K562 (cell line): ENCODE results near the gene KRAS. TPM values are rescaled to one million over a fixed set of nuclear protein-coding genes. Genes with fewer than 3 reads are reported as not detected.

Source experiments
- ATAC-seq: fragments of 200-7000 bp; cut with Tn5 transposase; 3 replicates; pipeline ENCODE4 v1.9.1; 2020; ENCODE audit warnings: moderate library complexity
- BruUV-seq: library from RNA; stranded (reverse); fragments of 400-500 nt; replicated peaks from 2 replicates; lab custom pipeline; 2021; lab: Mats Ljungman, UMichigan
- CTCF ChIA-PET: fragments of 300-600 bp; formaldehyde crosslinking; extraction: SDS; loops from one replicate; lab custom pipeline; 2021; ENCODE audit warnings: low intra/inter-chr PET ratio; lab: Yijun Ruan, JAX
- POLR2A ChIA-PET: fragments of 300-600, 350-650 bp; sonication (Branson Sonifier 250); formaldehyde crosslinking; extraction: SDS; loops from one replicate; lab custom pipeline; 2021; ENCODE audit warnings: antibody characterized with exemption, inconsistent platforms; lab: Yijun Ruan, JAX
- DNase-seq, 4 experiments: peaks; one replicate each; pipeline versions ENCODE4 v3.0.0 to v3.0.0-alpha.2; 2011 to 2018; ENCODE audit warnings: low spot score in 3 of 4, mixed read lengths in 3 of 4; ENCODE audit errors: extremely low read depth in 1 of 4
- FAIRE-seq: peaks from 2 replicates; lab custom pipeline; 2011; peaks lifted over from hg19 to GRCh38; lab: Jason Lieb, UNC
- H2AFZ ChIP-seq: 2 replicates; pipeline ENCODE4 v1.6.0; 2011; ENCODE audit warnings: low read depth, low read length, control low read depth, inconsistent platforms
- H3K27ac ChIP-seq: fragments of 200-600 bp; 3 replicates; pipeline ENCODE4 v1.8.0; 2011; ENCODE audit warnings: low read depth, mild to moderate bottlenecking, control low read depth, inconsistent platforms, low read length, moderate library complexity, mixed read lengths; ENCODE audit errors: extremely low read depth
- H3K27me3 ChIP-seq, 2 experiments: fragments of 300-600 bp in 1 of 2; 2 replicates in 1 of 2; 3 replicates in 1 of 2; pipeline versions ENCODE4 v1.6.0 to v1.8.0; 2011; ENCODE audit warnings: inconsistent platforms in 2 of 2, low read length in 2 of 2, mild to moderate bottlenecking in 1 of 2, mixed read lengths in 1 of 2, moderate library complexity in 1 of 2; ENCODE audit not compliant: control insufficient read depth in 2 of 2, insufficient read depth in 2 of 2
- H3K36me3 ChIP-seq: fragments of 300-600 bp; 3 replicates; pipeline ENCODE4 v1.8.0; 2011; ENCODE audit warnings: mild to moderate bottlenecking, low read length, inconsistent platforms; ENCODE audit not compliant: control insufficient read depth, insufficient read depth
- H3K4me1 ChIP-seq, 2 experiments: fragments of 200-600 bp in 1 of 2; replicated peaks in 1 of 2; 2 replicates in 1 of 2; 3 replicates in 1 of 2; pipeline versions ENCODE4 v1.5.1 to v1.8.0; 2011; ENCODE audit warnings: inconsistent platforms in 2 of 2, low read length in 2 of 2, mild to moderate bottlenecking in 1 of 2, mixed read lengths in 1 of 2, moderate library complexity in 1 of 2; ENCODE audit not compliant: control insufficient read depth in 2 of 2, insufficient read depth in 2 of 2
- H3K4me2 ChIP-seq: 2 replicates; pipeline ENCODE4 v1.6.1; 2011; ENCODE audit warnings: low read length, control low read depth, inconsistent platforms, mixed read lengths; ENCODE audit not compliant: insufficient read depth
- H3K4me3 ChIP-seq: fragments of 200-600 bp; sonication (generic), shearing (Covaris generic); 2 replicates; pipeline ENCODE4 v1.5.1; 2016; ENCODE audit warnings: control low read depth, inconsistent platforms
- H3K79me2 ChIP-seq: fragments of 200-600 bp; 3 replicates; pipeline ENCODE4 v1.8.0; 2011; ENCODE audit warnings: low read length, inconsistent platforms; ENCODE audit not compliant: control insufficient read depth, insufficient read depth
- H3K9ac ChIP-seq, 2 experiments: 2 replicates each; pipeline versions ENCODE4 v1.6.0 to v1.6.1; 2011; ENCODE audit warnings: low read depth in 2 of 2, low read length in 2 of 2, control low read depth in 1 of 2, inconsistent platforms in 1 of 2, mild to moderate bottlenecking in 1 of 2, mixed read lengths in 1 of 2; ENCODE audit not compliant: insufficient read depth in 1 of 2
- H3K9me1 ChIP-seq: one replicate; pipeline ENCODE4 v1.6.0; 2011; ENCODE audit warnings: inconsistent platforms, mild to moderate bottlenecking, low read length, moderate library complexity; ENCODE audit not compliant: control insufficient read depth, insufficient read depth
- H3K9me3 ChIP-seq: replicated peaks from 2 replicates; pipeline ENCODE4 v1.5.1; 2011; ENCODE audit warnings: low read depth, low read length, inconsistent platforms; ENCODE audit not compliant: control insufficient read depth, insufficient read depth
- H4K20me1 ChIP-seq: replicated peaks from 2 replicates; pipeline ENCODE4 v1.6.1; 2011; ENCODE audit warnings: low read length, inconsistent platforms, mixed read lengths; ENCODE audit not compliant: control insufficient read depth, insufficient read depth
- CEBPB ChIP-seq: fragments of 450-650 bp; IDR thresholded peaks from 2 replicates; pipeline ENCODE4 v1.6.1; 2016; ENCODE audit warnings: missing genetic modification characterization, missing compliant biosample characterization
- CEBPG ChIP-seq, 3 experiments: fragments of 200-800 bp in 1 of 3; sonication (Bioruptor generic) in 1 of 3; sonication (generic) in 1 of 3; formaldehyde crosslinking in 1 of 3; IDR thresholded peaks in 2 of 3; conservative IDR thresholded peaks in 1 of 3; 2 replicates each; pipeline versions ENCODE4 v1.6.1 to v1.8.0; 2016 to 2022; ENCODE audit warnings: missing compliant biosample characterization in 2 of 3, missing genetic modification characterization in 2 of 3, mild to moderate bottlenecking in 1 of 3, missing genetic modification reagents in 1 of 3
- NBN ChIP-seq: fragments of 450-650 bp; IDR thresholded peaks from 2 replicates; pipeline ENCODE4 v1.6.1; 2016; ENCODE audit warnings: low read depth, mild to moderate bottlenecking
- PTBP1 ChIP-seq: fragments of 200-400 bp; formaldehyde crosslinking; IDR thresholded peaks from 2 replicates; pipeline ENCODE4 v1.6.1; 2017; ENCODE audit warnings: low read depth, low read length
- SPI1 ChIP-seq: IDR thresholded peaks from 2 replicates; pipeline ENCODE4 v1.6.1; 2011; ENCODE audit warnings: low read depth, low read length, control low read depth, borderline replicate concordance
- WGBS: fragments of 100-300 bp; shearing (Covaris generic); methylation state at CpG from one replicate; pipeline ENCODE4 v1.1.6; 2016; ENCODE audit warnings: low coverage, mixed read lengths; ENCODE audit not compliant: insufficient coverage; ENCODE audit errors: missing lambda C conversion rate; 5-methylcytosine and 5-hydroxymethylcytosine counted together
- in situ Hi-C: fragments of 300-500 bp; cut with MboI; formaldehyde crosslinking; loops from 4 replicates; pipeline ENCODE4 v1.15.0; 2018; ENCODE audit warnings: inconsistent platforms, mixed read lengths
- intact Hi-C: fragments of 100-400 bp; cut with micrococcal nuclease; formaldehyde crosslinking; loops from 2 replicates; pipeline ENCODE4 v1.14.2; 2022
- polyA plus RNA-seq, 8 experiments: library from polyadenylated mRNA; depleted of rRNA in 4 of 8; stranded (reverse) in 5 of 8; unstranded in 3 of 8; fragments of >200 nt; fragmentation: Nextera tagmentation in 2 of 8; fragmentation: Illumina TruSeq in 1 of 8; extraction: Ambion mirVana in 2 of 8; extraction: Trizol in 1 of 8; gene quantifications; 2 replicates each; pipeline versions ENCODE4 v1.2.1 to v1.2.3, GENCODE V29; 2011 to 2014; ENCODE audit warnings: inconsistent platforms in 1 of 8, missing spikeins in 1 of 8
- total RNA-seq, 7 experiments: library from RNA; depleted of rRNA in 6 of 7; stranded (reverse); fragments of >200 nt in 6 of 7; fragmentation: Illumina TruSeq in 2 of 7; extraction: Trizol in 2 of 7; gene quantifications; 2 replicates each; pipeline versions ENCODE4 v1.2.1 to v1.2.3, GENCODE V29; 2011 to 2021; ENCODE audit warnings: low replicate concordance in 1 of 7

KRAS gene
- total and polyA plus RNA-seq, 9 of the 15 experiments (the other 6 are each of a cell fraction or from before 2014, with no cell fraction given): 7.2 to 21.2 (median 12.7) TPM

- POLR2A ChIA-PET: no interaction called here
- Histone ChIP-seq H3K4me3 (no peak overlapping the region), H3K4me1 (no peaks in the 10 kb centered on the region), H2AFZ (no peak overlapping the region), H3K79me2 (no peaks in the 10 kb centered on the region), H3K4me2 (no peak overlapping the region), H3K27me3 (no peaks in the 10 kb centered on the region; a peak in 1 of 5 replicates), H4K20me1 (no peaks in the 10 kb centered on the region), H3K9me3 (no peaks in the 10 kb centered on the region), H3K9me1 (no peaks in the 10 kb centered on the region), H3K27ac (no peak overlapping the region), H3K9ac (no peak overlapping the region), H3K36me3 (no peaks in the 10 kb centered on the region)
- TF ChIP-seq CEBPB (tag) (0 out of 2 replicates have a peak, but pooled peaks have one; percentile 30), PTBP1 (no peak), CEBPG (CRISPR knock-in tag; IDR thresholded peaks at IDR 0.05) (no peak), CEBPG (tag; conservative IDR thresholded peaks at IDR 0.05 in 1 of 2, IDR thresholded peaks at IDR 0.05 in 1 of 2) (peak in 1 of 2 experiments; percentile 75; a peak in 3 of 4 replicates), SPI1 (peak; percentile 79), NBN (no peak)
- no TSS peak for BruUV-seq
- CTCF ChIA-PET: interaction anchor here (0.9 kb wide), 1 partner anchor 25 kb away, joined by 3 read pairs; no protein-coding TSS in a partner anchor
- FAIRE-seq (no peak), DNase-seq (no peak), ATAC-seq (no peak)
- 4% methylated on average over 4 of the region's 4 CpGs for WGBS
- intact Hi-C loops (no loop called here), in situ Hi-C loops (no loop called here)
Measured at GRCh38 chr12:25186038-25186787, 64.5 kb downstream of the KRAS start.
